Upper lobe of left lung (tissue), 4 donors: ENCODE measurements around the gene ARFRP1.

ENCODE experiments used
- POLR2A ChIP-seq, 4 donors: fragments of 450-650 bp; IDR thresholded peaks; one replicate each; pipeline ENCODE4 v1.5.1; 2016 to 2017; ENCODE audit warnings: antibody characterized with exemption in 4 of 4, mild to moderate bottlenecking in 2 of 4
- POLR2AphosphoS5 ChIP-seq, 2 donors: sonication (generic); formaldehyde crosslinking; IDR thresholded peaks; one replicate each; pipeline ENCODE4 v1.5.1; 2017; ENCODE audit warnings: antibody characterized with exemption in 2 of 2
- TF ChIP-seq, protein P1 (sequence below), 6 experiments: fragments of 450-650 bp in 4 of 6; fragments of 200-600 bp in 2 of 6; sonication (generic) in 2 of 6; IDR thresholded peaks; one replicate each; pipeline ENCODE4 v1.5.1; 2016 to 2019; ENCODE audit warnings: antibody characterized with exemption in 6 of 6

DNA sequence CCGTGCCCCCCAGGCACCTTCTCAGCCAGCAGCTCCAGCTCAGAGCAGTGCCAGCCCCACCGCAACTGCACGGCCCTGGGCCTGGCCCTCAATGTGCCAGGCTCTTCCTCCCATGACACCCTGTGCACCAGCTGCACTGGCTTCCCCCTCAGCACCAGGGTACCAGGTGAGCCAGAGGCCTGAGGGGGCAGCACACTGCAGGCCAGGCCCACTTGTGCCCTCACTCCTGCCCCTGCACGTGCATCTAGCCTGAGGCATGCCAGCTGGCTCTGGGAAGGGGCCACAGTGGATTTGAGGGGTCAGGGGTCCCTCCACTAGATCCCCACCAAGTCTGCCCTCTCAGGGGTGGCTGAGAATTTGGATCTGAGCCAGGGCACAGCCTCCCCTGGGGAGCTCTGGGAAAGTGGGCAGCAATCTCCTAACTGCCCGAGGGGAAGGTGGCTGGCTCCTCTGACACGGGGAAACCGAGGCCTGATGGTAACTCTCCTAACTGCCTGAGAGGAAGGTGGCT, 10.4 kb downstream of the ARFRP1 start:
- TF ChIP-seq, protein P1, sequence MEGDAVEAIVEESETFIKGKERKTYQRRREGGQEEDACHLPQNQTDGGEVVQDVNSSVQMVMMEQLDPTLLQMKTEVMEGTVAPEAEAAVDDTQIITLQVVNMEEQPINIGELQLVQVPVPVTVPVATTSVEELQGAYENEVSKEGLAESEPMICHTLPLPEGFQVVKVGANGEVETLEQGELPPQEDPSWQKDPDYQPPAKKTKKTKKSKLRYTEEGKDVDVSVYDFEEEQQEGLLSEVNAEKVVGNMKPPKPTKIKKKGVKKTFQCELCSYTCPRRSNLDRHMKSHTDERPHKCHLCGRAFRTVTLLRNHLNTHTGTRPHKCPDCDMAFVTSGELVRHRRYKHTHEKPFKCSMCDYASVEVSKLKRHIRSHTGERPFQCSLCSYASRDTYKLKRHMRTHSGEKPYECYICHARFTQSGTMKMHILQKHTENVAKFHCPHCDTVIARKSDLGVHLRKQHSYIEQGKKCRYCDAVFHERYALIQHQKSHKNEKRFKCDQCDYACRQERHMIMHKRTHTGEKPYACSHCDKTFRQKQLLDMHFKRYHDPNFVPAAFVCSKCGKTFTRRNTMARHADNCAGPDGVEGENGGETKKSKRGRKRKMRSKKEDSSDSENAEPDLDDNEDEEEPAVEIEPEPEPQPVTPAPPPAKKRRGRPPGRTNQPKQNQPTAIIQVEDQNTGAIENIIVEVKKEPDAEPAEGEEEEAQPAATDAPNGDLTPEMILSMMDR (IDR thresholded peaks at IDR 0.05), result no peak
- TF ChIP-seq POLR2A (IDR thresholded peaks at IDR 0.05) (no peak), POLR2AphosphoS5 (IDR thresholded peaks at IDR 0.05) (no peak)
